Erythroblast (primary cell): ENCODE measurements around the gene AMDHD2.
"Not testable (repeated sequence)": the region's sequence is repeated elsewhere in the genome, so short reads cannot be mapped to it uniquely, and the experiment has no call there.

Source experiments
- GATA1 ChIP-seq: IDR thresholded peaks from 2 replicates; pipeline ENCODE4 v1.6.1; 2011; ENCODE audit warnings: low read depth, mild to moderate bottlenecking, control low read depth, low read length, moderate library complexity
- POLR2A ChIP-seq: IDR thresholded peaks from 2 replicates; pipeline ENCODE4 v1.6.1; 2011; ENCODE audit warnings: mild to moderate bottlenecking, low read length

DNA sequence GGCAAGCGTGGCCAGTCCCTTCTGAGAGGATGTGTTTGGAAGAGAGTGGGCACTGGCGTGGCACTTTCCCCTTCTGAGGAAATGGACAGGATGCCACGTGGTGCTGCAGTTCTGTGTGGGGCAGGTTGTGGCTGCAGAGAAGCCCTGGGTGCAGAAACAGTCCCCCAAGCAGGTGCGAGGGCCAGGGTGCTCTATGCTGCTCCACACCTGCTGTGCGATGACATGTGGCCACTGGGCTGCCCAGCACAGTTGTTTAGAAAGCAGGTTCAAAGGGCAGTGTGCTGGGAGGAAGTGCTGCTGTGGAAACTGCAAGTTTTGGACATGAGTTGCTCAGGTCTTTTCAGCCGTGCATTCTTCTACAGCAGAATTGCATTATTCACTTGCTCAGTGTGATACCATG lies 21.2 kb downstream of the AMDHD2 start:
- not testable (repeated sequence) for TF ChIP-seq POLR2A, GATA1
